ENCODE results near the gene NYAP2. TPM values are rescaled to one million over a fixed set of nuclear protein-coding genes. Genes with fewer than 3 reads are reported as not detected.

NYAP2 gene
- total and polyA plus RNA-seq, 2 donors (not counting 1 experiment from before 2014, with no cell fraction given): not detected

- Histone ChIP-seq H3K4me3 (replicated peaks in 1 of 4; ENCODE audit: control extremely low read depth in 1 of 4, insufficient read depth in 1 of 4, low read depth in 3 of 4, low read length in 4 of 4) (no peak overlapping the region), H3K4me1 (ENCODE audit: control insufficient read depth, extremely low read depth, insufficient read depth, low read length) (no peaks in the 10 kb centered on the region), H3K36me3 (ENCODE audit: control insufficient read depth, insufficient read depth, low read length) (no peaks in the 10 kb centered on the region), H3K27ac (ENCODE audit: insufficient read depth, low read length) (no peak overlapping the region), H3K27me3 (ENCODE audit: control insufficient read depth, insufficient read depth, low read length) (no peaks in the 10 kb centered on the region), H2AFZ (ENCODE audit: low read length) (no peak overlapping the region), H4K20me1 (ENCODE audit: control insufficient read depth, extremely low read depth, insufficient read depth, low read length) (no peaks in the 10 kb centered on the region), H3K9me3 (ENCODE audit: control insufficient read depth, insufficient read depth, low read depth, low read length) (no peaks in the 10 kb centered on the region), H3K4me2 (ENCODE audit: extremely low read depth, insufficient read depth, low read length) (no peak overlapping the region), H3K9ac (ENCODE audit: insufficient read depth, low read length) (no peak overlapping the region), H3K79me2 (ENCODE audit: control insufficient read depth, insufficient read depth, low read length) (no peaks in the 10 kb centered on the region)
- no peak for TF ChIP-seq CTCF (conservative IDR thresholded peaks at IDR 0.05 in 1 of 2, IDR thresholded peaks at IDR 0.05 in 1 of 2; ENCODE audit: low read depth in 1 of 2, low read length in 2 of 2)
- DNase-seq (ENCODE audit: low read depth in 2 of 2): no peak
Observed at GRCh38 chr2:225612636-225613035, 213.1 kb downstream of the NYAP2 start.

GRCh38 chr2:225614915-225615314, 215.4 kb downstream of the NYAP2 start:
- Histone ChIP-seq H3K9ac (ENCODE audit: insufficient read depth, low read length) (no peak overlapping the region), H3K79me2 (ENCODE audit: control insufficient read depth, insufficient read depth, low read length) (no peaks in the 10 kb centered on the region), H3K27ac (ENCODE audit: insufficient read depth, low read length) (no peak overlapping the region), H2AFZ (ENCODE audit: low read length) (no peak overlapping the region), H3K4me1 (ENCODE audit: control insufficient read depth, extremely low read depth, insufficient read depth, low read length) (no peaks in the 10 kb centered on the region), H3K4me3 (replicated peaks in 1 of 4; ENCODE audit: control extremely low read depth in 1 of 4, insufficient read depth in 1 of 4, low read depth in 3 of 4, low read length in 4 of 4) (no peak overlapping the region), H4K20me1 (ENCODE audit: control insufficient read depth, extremely low read depth, insufficient read depth, low read length) (no peaks in the 10 kb centered on the region), H3K27me3 (ENCODE audit: control insufficient read depth, insufficient read depth, low read length) (no peaks in the 10 kb centered on the region), H3K36me3 (ENCODE audit: control insufficient read depth, insufficient read depth, low read length) (no peaks in the 10 kb centered on the region), H3K4me2 (ENCODE audit: extremely low read depth, insufficient read depth, low read length) (no peak overlapping the region), H3K9me3 (ENCODE audit: control insufficient read depth, insufficient read depth, low read depth, low read length) (no peaks in the 10 kb centered on the region)
- no peak for DNase-seq (ENCODE audit: low read depth in 2 of 2)
- TF ChIP-seq CTCF (conservative IDR thresholded peaks at IDR 0.05 in 1 of 2, IDR thresholded peaks at IDR 0.05 in 1 of 2; ENCODE audit: low read depth in 1 of 2, low read length in 2 of 2) (no peak), EZH2 (IDR thresholded peaks at IDR 0.05; ENCODE audit: low read length, missing control alignments) (no peak)

- Histone ChIP-seq H3K79me2 (ENCODE audit: control insufficient read depth, insufficient read depth, low read length) (no peaks in the 10 kb centered on the region), H3K27ac (ENCODE audit: insufficient read depth, low read length) (no peak overlapping the region), H3K27me3 (ENCODE audit: control insufficient read depth, insufficient read depth, low read length) (no peaks in the 10 kb centered on the region), H2AFZ (ENCODE audit: low read length) (no peak overlapping the region), H3K36me3 (ENCODE audit: control insufficient read depth, insufficient read depth, low read length) (no peaks in the 10 kb centered on the region), H3K4me2 (ENCODE audit: extremely low read depth, insufficient read depth, low read length) (no peak overlapping the region), H4K20me1 (ENCODE audit: control insufficient read depth, extremely low read depth, insufficient read depth, low read length) (no peaks in the 10 kb centered on the region), H3K9me3 (ENCODE audit: control insufficient read depth, insufficient read depth, low read depth, low read length) (no peaks in the 10 kb centered on the region), H3K4me1 (ENCODE audit: control insufficient read depth, extremely low read depth, insufficient read depth, low read length) (no peaks in the 10 kb centered on the region), H3K9ac (ENCODE audit: insufficient read depth, low read length) (no peak overlapping the region), H3K4me3 (replicated peaks in 1 of 4; ENCODE audit: control extremely low read depth in 1 of 4, insufficient read depth in 1 of 4, low read depth in 3 of 4, low read length in 4 of 4) (no peak overlapping the region)
- DNase-seq (ENCODE audit: low read depth in 2 of 2): no peak
- TF ChIP-seq CTCF (conservative IDR thresholded peaks at IDR 0.05 in 1 of 2, IDR thresholded peaks at IDR 0.05 in 1 of 2; ENCODE audit: low read depth in 1 of 2, low read length in 2 of 2) (no peak), EZH2 (IDR thresholded peaks at IDR 0.05; ENCODE audit: low read length, missing control alignments) (no peak)
Observed at GRCh38 chr2:225615514-225615913, 216.0 kb downstream of the NYAP2 start.
